ENCODE results near the gene PTGIR.

PTGIR gene

DNA sequence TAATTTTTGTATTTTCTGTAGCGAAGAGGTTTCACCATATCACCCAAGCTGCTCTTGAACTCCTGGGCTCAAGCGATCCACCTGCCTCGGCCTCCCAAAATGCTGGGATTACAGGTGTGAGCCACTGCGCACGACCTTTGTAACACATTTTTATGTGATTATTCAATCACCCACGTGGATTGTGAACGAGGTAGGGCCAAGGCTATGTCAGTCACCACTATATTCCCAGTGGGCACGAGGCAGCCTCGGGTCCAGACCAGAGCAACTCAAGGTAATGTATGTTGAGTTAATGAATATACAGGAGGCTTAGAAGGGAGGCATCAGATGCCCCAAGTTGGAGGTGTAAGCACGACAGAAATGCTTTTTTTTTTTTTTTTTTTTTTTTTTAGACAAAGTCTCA, 8.9 kb downstream of the PTGIR start:
- TF ChIP-seq POLR2AphosphoS5 (IDR thresholded peaks at IDR 0.05; ENCODE audit: low read depth, low read length) = no peak
- TF ChIP-seq TAF1 (IDR thresholded peaks at IDR 0.05; ENCODE audit: borderline replicate concordance, insufficient read depth, low read length) = no peak
- no peak for TF ChIP-seq FOXP2 (optimal IDR thresholded peaks at IDR 0.05; ENCODE audit: borderline replicate concordance, extremely low read depth, extremely low read length, insufficient read depth)
- TF ChIP-seq REST (IDR thresholded peaks at IDR 0.05; ENCODE audit: insufficient read depth in 1 of 2, low read depth in 2 of 2, low read length in 2 of 2) = no peak
- TF ChIP-seq SIN3A (IDR thresholded peaks at IDR 0.05; ENCODE audit: borderline replicate concordance, insufficient read depth, low read length) = no peak

DNA sequence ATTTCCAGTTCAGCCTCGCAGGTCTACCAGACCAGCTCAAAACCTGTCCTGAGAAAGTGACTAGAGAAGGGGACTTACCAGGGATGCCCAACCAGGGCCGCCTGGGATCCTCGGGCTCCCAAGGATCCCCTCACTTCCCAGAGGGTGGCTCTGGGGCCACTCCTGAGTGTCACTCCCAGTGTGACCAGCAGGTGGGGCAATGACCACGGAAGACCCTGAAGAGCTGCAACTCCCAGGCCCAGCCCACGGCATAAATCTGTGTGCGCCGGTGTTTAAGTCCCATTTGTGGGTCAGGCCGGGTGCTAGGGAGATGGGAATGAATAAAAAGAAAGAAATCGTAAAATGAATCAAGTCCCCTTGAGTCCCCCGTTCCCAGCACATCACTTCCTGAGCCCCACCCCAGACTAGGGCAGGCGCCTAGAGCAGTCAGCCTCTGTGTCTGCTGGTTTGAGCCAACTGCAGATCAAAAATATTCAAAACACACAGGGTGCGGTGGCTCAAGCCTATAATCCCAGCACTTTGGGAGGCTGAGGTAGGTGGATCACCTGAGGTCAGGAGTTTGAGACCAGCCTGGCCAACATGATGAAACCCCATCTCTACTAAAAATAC, 10.7 kb downstream of the PTGIR start:
- TF ChIP-seq TAF1 (IDR thresholded peaks at IDR 0.05; ENCODE audit: borderline replicate concordance, insufficient read depth, low read length) = no peak
- no peak for TF ChIP-seq FOXP2 (optimal IDR thresholded peaks at IDR 0.05; ENCODE audit: borderline replicate concordance, extremely low read depth, extremely low read length, insufficient read depth)
- no peak for TF ChIP-seq SIN3A (IDR thresholded peaks at IDR 0.05; ENCODE audit: borderline replicate concordance, insufficient read depth, low read length)
- TF ChIP-seq POLR2AphosphoS5 (IDR thresholded peaks at IDR 0.05; ENCODE audit: low read depth, low read length) = no peak
- TF ChIP-seq REST (IDR thresholded peaks at IDR 0.05; ENCODE audit: insufficient read depth in 1 of 2, low read depth in 2 of 2, low read length in 2 of 2) = no peak

DNA sequence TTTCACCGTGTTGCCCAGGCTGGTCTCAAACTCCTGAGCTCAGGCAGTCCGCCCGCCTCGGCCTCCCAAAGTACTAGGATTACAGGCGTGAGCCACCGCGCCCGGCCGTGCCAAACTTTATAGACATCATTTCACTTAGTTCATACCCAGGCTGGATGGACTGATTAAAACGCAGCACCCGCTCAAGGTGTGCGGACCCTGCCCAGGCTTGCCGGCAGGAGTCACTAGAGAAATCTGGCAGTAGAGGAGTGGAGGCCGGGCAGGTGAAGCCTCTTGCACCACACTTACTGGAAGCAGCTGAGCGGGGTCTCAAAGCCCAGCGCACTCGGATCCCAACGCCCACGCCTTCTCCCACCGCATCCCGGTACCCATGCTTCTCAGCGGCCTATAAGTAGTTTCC, 11.4 kb downstream of the PTGIR start:
- TF ChIP-seq TAF1 (IDR thresholded peaks at IDR 0.05; ENCODE audit: borderline replicate concordance, insufficient read depth, low read length) (no peak), POLR2AphosphoS5 (IDR thresholded peaks at IDR 0.05; ENCODE audit: low read depth, low read length) (no peak), FOXP2 (optimal IDR thresholded peaks at IDR 0.05; ENCODE audit: borderline replicate concordance, extremely low read depth, extremely low read length, insufficient read depth) (no peak)

DNA sequence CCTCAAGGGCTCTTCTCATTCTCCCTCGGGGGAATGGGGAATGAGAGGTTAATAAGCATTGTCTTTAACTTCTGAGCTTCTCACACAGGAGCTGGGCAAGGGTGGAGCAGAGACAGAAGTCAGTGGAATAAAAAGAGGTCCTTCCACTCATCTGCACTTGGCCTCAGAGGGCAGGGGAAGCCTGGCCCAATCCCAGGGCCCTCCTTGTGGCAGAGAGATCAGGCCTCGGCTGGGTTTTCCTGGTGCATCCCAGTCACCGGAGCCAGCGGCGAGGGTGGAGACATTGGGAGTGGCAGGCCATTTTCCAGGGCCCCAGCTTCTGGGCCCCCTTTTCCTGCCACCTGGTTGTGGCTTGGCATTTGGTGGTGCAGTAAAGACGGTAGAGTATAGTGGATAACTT, 13.1 kb downstream of the PTGIR start:
- TF ChIP-seq SIN3A (IDR thresholded peaks at IDR 0.05; ENCODE audit: borderline replicate concordance, insufficient read depth, low read length) (no peak), REST (IDR thresholded peaks at IDR 0.05; ENCODE audit: insufficient read depth in 1 of 2, low read depth in 2 of 2, low read length in 2 of 2) (no peak), FOXP2 (optimal IDR thresholded peaks at IDR 0.05; ENCODE audit: borderline replicate concordance, extremely low read depth, extremely low read length, insufficient read depth) (no peak)

DNA sequence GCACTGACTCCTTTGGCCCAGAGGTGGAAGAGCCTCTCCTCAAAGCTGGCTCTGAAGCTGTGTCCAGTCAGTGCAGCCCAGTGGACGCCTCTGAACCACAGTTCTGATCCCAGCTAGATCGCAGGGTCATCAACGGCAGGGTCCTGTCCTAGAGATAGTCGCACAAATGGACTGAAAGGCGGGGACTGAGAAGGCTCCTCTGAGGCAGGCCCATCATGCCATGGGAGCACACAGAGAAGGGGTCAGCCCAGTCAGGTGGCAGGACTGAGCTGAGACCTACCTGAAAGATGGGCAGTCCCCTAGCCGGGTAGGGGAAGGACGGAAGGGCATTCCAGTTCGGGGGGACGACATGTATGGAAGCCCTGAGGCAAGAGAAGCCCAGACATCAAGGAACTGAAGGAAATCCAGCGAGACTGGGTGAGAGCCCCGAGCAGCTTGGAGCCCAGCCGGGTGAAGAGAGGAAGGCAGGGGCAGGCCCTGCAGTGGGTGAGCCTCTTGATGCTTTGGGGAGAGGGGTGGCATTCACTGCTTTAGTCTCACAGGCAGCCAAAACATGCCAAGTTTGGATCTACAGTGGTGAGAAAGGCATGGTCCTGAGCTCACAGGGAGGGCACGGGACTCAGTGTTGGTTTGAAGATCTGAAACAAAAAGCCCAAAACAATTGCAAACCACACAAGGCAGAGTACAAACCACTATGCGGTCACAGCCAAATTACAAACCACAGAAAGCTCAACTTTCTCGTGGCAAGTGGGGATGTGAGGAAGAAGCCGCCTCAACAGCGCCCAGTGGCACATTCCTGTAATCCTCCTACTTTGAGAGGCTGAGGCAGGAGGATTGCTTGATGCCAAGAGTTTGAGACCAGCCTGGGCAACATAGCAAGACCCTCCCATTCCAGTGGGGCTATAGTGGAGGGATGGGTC, 13.8 kb downstream of the PTGIR start:
- peak; percentile 8; the same call in 1 of the 2 replicates for TF ChIP-seq SIN3A (IDR thresholded peaks at IDR 0.05; ENCODE audit: borderline replicate concordance, insufficient read depth, low read length)
- no peak for TF ChIP-seq REST (IDR thresholded peaks at IDR 0.05; ENCODE audit: insufficient read depth in 1 of 2, low read depth in 2 of 2, low read length in 2 of 2)
- peak; percentile 21; the same call in 1 of the 2 replicates for TF ChIP-seq POLR2AphosphoS5 (IDR thresholded peaks at IDR 0.05; ENCODE audit: low read depth, low read length)
